GM21737 (cell line): ENCODE results near the gene CCNY.

Experiments used
- ATAC-seq: cut with Tn5 transposase; IDR thresholded peaks from one replicate; pipeline ENCODE4 v1.9.1; 2021; ENCODE audit warnings: mild to moderate bottlenecking, moderate library complexity; ENCODE audit not compliant: unreplicated experiment

Gene CCNY

GRCh38 chr10:35607475-35608327, 271.4 kb downstream of the CCNY start:
- no peak for ATAC-seq

GRCh38 chr10:35608328-35608672, 272.0 kb downstream of the CCNY start:
- no peak for ATAC-seq

GRCh38 chr10:35611750-35612149, 275.4 kb downstream of the CCNY start:
- ATAC-seq: no peak

GRCh38 chr10:35612385-35613106, 276.2 kb downstream of the CCNY start:
- ATAC-seq: no peak

GRCh38 chr10:35613107-35613440, 276.8 kb downstream of the CCNY start:
- ATAC-seq: no peak

- no peak for ATAC-seq
Measured at GRCh38 chr10:35613597-35614226, 277.4 kb downstream of the CCNY start.

- no peak for ATAC-seq
Measured at GRCh38 chr10:35614312-35614711, 278.0 kb downstream of the CCNY start.
